NT2/D1 (cell line): Measurements from ENCODE around the gene ZNF774.
"Not testable (repeated sequence)": the region's sequence is repeated elsewhere in the genome, so short reads cannot be mapped to it uniquely, and the experiment has no call there.

Source experiments
- DNase-seq: peaks from one replicate; pipeline ENCODE4 v3.0.0-alpha.2; 2011; ENCODE audit warnings: low read depth, low spot score
- H3K27me3 ChIP-seq: 2 replicates; pipeline ENCODE4 v1.6.0; 2011; ENCODE audit warnings: mild to moderate bottlenecking; ENCODE audit not compliant: insufficient read length, insufficient read depth
- H3K36me3 ChIP-seq: 2 replicates; pipeline ENCODE4 v1.6.1; 2011; ENCODE audit warnings: mild to moderate bottlenecking, low read length, mixed read lengths; ENCODE audit not compliant: insufficient read depth, insufficient read length
- H3K4me1 ChIP-seq: 2 replicates; pipeline ENCODE4 v1.5.1; 2011; ENCODE audit not compliant: insufficient read depth, insufficient read length
- H3K4me3 ChIP-seq: 2 replicates; pipeline ENCODE4 v1.5.1; 2011; ENCODE audit warnings: low read depth; ENCODE audit not compliant: insufficient read length
- H3K9ac ChIP-seq: 2 replicates; pipeline ENCODE4 v1.6.0; 2011; ENCODE audit warnings: low read depth; ENCODE audit not compliant: insufficient read length
- H3K9me3 ChIP-seq: 2 replicates; pipeline ENCODE4 v1.5.1; 2011; ENCODE audit warnings: mild to moderate bottlenecking, low read length; ENCODE audit not compliant: insufficient read depth
- SUZ12 ChIP-seq: IDR thresholded peaks from 2 replicates; pipeline ENCODE4 v1.6.1; 2011; ENCODE audit not compliant: insufficient read length, insufficient read depth; ENCODE audit errors: extremely low read depth
- YY1 ChIP-seq: IDR thresholded peaks from 2 replicates; pipeline ENCODE4 v1.6.1; 2011; ENCODE audit not compliant: insufficient read length, insufficient read depth
- ZNF274 ChIP-seq: IDR thresholded peaks from 2 replicates; pipeline ENCODE4 v1.6.1; 2011; ENCODE audit warnings: mild to moderate bottlenecking, low read depth, low read length

ZNF774 gene

DNA sequence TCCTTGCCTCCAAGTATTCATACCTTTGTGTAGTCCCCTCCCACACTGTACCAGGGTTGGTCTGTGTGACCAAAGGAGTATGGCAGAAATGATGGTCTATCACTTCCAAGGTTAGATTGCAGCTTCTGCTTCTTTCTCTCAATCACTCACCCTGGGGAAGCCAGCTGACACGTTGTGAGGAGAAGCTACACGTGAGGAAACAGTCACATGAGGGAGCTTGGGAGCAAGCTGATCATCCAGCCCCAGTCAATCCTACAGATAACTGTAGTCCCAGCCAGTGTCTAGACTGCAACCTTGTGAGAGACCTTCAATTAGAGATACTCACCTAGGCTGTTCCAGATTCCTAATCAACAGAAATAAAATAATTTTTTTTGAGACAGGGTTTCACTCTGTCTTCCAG, 6.2 kb upstream of the ZNF774 start:
- Histone ChIP-seq H3K4me1 (no peaks in the 10 kb centered on the region), H3K4me3 (no peak overlapping the region), H3K9me3 (no peaks in the 10 kb centered on the region), H3K36me3 (no peaks in the 10 kb centered on the region), H3K9ac (no peak overlapping the region), H3K27me3 (no peaks in the 10 kb centered on the region)
- DNase-seq, result no peak
- no peak for TF ChIP-seq YY1
- no peak for TF ChIP-seq ZNF274
- no peak for TF ChIP-seq SUZ12

DNA sequence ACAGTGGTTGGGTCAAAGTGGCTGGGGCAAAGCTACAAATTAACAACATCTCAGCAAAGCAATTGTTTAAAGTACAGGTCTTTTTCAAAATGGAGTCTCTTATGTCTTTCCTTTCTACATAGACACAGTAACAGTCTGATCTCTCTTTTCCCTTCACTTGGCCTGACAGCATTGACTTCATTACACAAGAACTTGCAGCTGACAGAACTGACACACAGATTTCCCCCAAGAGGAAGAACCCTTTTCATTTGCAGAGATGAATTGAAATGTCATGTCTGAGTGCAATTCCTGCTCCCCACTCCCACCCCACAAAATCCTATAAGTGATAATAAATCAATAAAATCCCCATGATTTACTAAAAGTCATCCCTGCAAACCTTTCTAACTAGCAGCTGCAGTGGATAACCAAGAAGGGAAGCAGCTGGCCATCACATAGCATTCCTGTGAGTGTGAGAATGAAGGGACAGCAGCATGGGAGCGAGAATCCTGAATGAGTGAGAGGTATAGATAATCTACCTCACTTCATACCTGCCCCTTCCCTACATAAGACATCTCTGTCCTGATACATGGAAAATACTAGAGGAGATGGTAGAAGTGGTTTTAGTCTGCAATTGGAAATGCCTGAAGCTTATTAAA, 4.5 kb upstream of the ZNF774 start:
- H3K4me3 ChIP-seq, DNase-seq, H3K4me1 ChIP-seq, H3K9me3 ChIP-seq, H3K36me3 ChIP-seq, H3K27me3 ChIP-seq, H3K9ac ChIP-seq: not testable (repeated sequence)

DNA sequence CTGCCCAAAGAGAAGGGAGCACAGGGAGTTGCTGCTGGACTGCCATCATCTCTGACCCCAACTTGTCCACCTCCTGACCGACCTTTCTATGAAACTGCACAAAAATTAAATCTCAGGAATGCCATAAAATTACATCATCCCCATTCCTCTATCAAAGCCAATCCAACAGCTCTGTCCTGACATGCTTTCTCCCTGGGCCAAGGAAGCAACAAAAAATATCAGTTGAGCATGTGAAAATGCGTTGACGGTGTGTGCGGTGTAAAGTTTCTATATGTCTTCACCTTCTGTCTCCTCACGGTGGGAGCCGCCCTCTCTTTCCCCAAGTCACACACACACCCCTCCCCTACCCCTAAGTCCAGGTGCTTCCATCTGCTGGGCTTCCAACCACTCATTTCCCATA, 3.6 kb upstream of the ZNF774 start:
- H3K4me3 ChIP-seq, result no peak overlapping the region
- no peak overlapping the region for H3K9ac ChIP-seq
- H3K36me3 ChIP-seq, result no peaks in the 10 kb centered on the region
- no peak for DNase-seq
- TF ChIP-seq ZNF274, result no peak
- TF ChIP-seq YY1, result no peak
- no peak for TF ChIP-seq SUZ12
- no peaks in the 10 kb centered on the region for H3K4me1 ChIP-seq
- no peaks in the 10 kb centered on the region for H3K9me3 ChIP-seq
- H3K27me3 ChIP-seq, result no peaks in the 10 kb centered on the region

DNA sequence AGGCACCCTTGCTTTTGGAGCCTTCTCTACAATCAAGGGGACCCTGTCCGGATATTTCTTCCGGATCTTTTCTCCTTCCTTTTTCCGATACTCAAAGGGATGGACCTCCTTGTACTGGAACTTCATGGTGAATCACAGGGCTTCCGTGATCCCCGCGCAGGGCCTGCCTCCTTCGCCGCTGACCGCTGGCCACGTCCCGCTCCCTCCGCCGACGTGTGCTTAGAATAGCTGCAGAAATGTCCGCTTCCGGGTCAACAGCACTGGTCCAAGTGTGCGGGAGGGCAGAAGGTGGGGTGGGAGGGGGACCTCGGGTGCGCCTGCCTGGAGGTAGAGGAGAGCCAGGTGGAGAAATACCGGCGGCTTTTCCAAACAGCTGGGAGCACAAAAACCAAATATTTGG, 3.0 kb upstream of the ZNF774 start:
- no peak for DNase-seq
- TF ChIP-seq YY1 (no peak), SUZ12 (no peak), ZNF274 (no peak)
- no peaks in the 10 kb centered on the region for H3K4me1 ChIP-seq
- H3K27me3 ChIP-seq, result no peaks in the 10 kb centered on the region
- H3K9me3 ChIP-seq, result no peaks in the 10 kb centered on the region
- no peaks in the 10 kb centered on the region for H3K36me3 ChIP-seq
- H3K4me3 ChIP-seq, result no peak overlapping the region
- no peak overlapping the region for H3K9ac ChIP-seq

GRCh38 chr15:90349821-90350220, 2.3 kb upstream of the ZNF774 start:
- TF ChIP-seq SUZ12 (no peak), YY1 (no peak), ZNF274 (no peak)
- no peak overlapping the region for H3K9ac ChIP-seq
- no peaks in the 10 kb centered on the region for H3K9me3 ChIP-seq
- no peaks in the 10 kb centered on the region for H3K27me3 ChIP-seq
- H3K4me3 ChIP-seq, result no peak overlapping the region
- H3K36me3 ChIP-seq, result no peaks in the 10 kb centered on the region
- H3K4me1 ChIP-seq, result no peaks in the 10 kb centered on the region
- DNase-seq, result no peak

GRCh38 chr15:90351479-90352106, 491 bp upstream of the ZNF774 start:
- H3K4me3 ChIP-seq, result peak overlapping the region; percentile 76

GRCh38 chr15:90354986-90355385, 2.9 kb downstream of the ZNF774 start:
- TF ChIP-seq SUZ12 (no peak), ZNF274 (no peak)
- no peak overlapping the region for H3K4me3 ChIP-seq
- H3K36me3 ChIP-seq, result no peaks in the 10 kb centered on the region

More at GRCh38 chr15:90351479-90352106, 491 bp upstream of the ZNF774 start:
- TF ChIP-seq YY1, result no peak
- TF ChIP-seq SUZ12, result no peak
- TF ChIP-seq ZNF274, result no peak
- no peak for DNase-seq
- Histone ChIP-seq H3K9ac (peak overlapping the region; percentile 72), H3K36me3 (no peaks in the 10 kb centered on the region), H3K4me1 (no peaks in the 10 kb centered on the region), H3K27me3 (no peaks in the 10 kb centered on the region), H3K9me3 (no peaks in the 10 kb centered on the region)

More at GRCh38 chr15:90354986-90355385, 2.9 kb downstream of the ZNF774 start:
- H3K9me3 ChIP-seq, result no peaks in the 10 kb centered on the region
- no peaks in the 10 kb centered on the region for H3K27me3 ChIP-seq
- no peaks in the 10 kb centered on the region for H3K4me1 ChIP-seq
- no peak for DNase-seq
- H3K9ac ChIP-seq, result no peak overlapping the region
